ENCODE results near the gene TAS1R3. TPM values are rescaled to one million over a fixed set of nuclear protein-coding genes. Genes with fewer than 3 reads are reported as not detected.

The TAS1R3 gene
- total RNA-seq, 1 experiment from 2014 or later: 0.31 TPM

GRCh38 chr1:1358433-1359271, 27.6 kb downstream of the TAS1R3 start, which contains the start of gene MXRA8:
Gene MXRA8 (minus strand): TSS chr1:1358555. CDS start chr1:1358504, 51 bp downstream.
- in situ Hi-C loops (cut with HindIII; ENCODE audit: low pct_unique_long_range_greater_than_20kb, low sequenced_read_pairs): no loop called here
- H3K36me3 ChIP-seq (ENCODE audit: control insufficient read depth, insufficient read depth, low read length): no peaks in the 10 kb centered on the region
- peak within 1 kb of the TSS; percentile 93 for H3K27ac ChIP-seq (ENCODE audit: low read length)
- H3K27me3 ChIP-seq (ENCODE audit: control insufficient read depth, insufficient read depth, low read length): no peaks in the 10 kb centered on the region
- peak within 1 kb of the TSS; percentile 44 to 49 for H3K4me3 ChIP-seq (ENCODE audit: low read depth in 2 of 2, low read length in 2 of 2)
- no peak; the same call in 1 of the 2 replicates for TF ChIP-seq POLR2AphosphoS5 (IDR thresholded peaks at IDR 0.05; ENCODE audit: low read depth, low read length)
- intact Hi-C loops (cut with micrococcal nuclease; ENCODE audit: unreplicated experiment): no loop called here
- ChIA-PET POLR2A (interaction anchor here (0.6 to 0.7 kb wide), 2 partner anchors 64 to 954 kb away, joined by 3 to 13 read pairs; no protein-coding TSS in a partner anchor), CTCF (no interaction called here)
- H3K4me1 ChIP-seq (ENCODE audit: control insufficient read depth, insufficient read depth, low read length): peaks cover 62% of the 10 kb centered on the region
- H3K9me3 ChIP-seq (ENCODE audit: control insufficient read depth, insufficient read depth, low read depth, low read length): no peaks in the 10 kb centered on the region
- no TSS peak for BruUV-seq (replicated peaks)
- DNase-seq (ENCODE audit: low read depth, low spot score) (no peak), ATAC-seq (peak; percentile 15)

- BruUV-seq (replicated peaks): no TSS peak
- no peak overlapping the region for H3K4me3 ChIP-seq (ENCODE audit: low read depth in 2 of 2, low read length in 2 of 2)
Observed at GRCh38 chr1:1359308-1359663, 28.2 kb downstream of the TAS1R3 start.

DNA sequence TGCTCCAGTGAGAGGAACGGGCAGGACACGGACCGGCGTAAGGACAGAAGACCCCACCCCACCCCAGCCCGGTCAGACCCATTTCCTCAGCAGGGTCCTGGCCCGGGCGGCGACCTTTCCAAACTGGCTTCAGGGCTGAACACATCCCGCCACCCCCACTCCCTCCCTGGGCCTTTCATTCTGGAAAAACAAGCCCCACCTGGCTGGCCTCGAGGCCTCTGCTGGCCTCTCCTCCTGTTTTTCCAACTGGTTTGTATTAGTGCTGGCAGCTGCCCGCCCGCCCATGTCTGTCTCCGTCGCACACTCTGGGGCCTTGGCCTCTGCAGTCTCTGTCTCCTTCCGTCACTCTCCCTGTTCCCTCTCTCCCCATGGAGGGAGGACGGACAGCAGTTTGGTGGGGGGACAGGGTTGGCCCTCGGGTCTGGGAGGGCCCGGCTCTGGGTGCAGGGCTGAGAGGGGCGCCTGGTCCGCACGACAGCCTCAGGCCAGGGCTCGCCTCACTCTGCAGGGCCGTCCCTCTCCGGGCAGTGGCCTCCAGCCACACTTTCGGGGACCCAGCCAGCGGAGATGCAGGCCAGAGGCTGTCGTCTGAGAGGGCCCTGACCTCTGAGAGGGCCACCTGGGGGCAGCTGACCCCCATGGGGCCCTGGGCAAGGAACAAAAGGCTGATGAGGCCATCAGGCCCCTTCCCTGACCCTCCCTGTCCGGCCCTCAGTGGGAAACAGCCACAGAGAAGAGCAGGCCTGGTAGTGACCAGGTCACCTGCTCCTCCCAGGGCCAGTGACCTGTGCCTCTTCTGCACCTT, 28.8 kb downstream of the TAS1R3 start:
- CTCF ChIA-PET: no interaction called here
- BruUV-seq (replicated peaks): no TSS peak
- Histone ChIP-seq H3K4me3 (ENCODE audit: low read depth in 2 of 2, low read length in 2 of 2) (no peak overlapping the region), H3K27ac (ENCODE audit: low read length) (peak overlapping the region; percentile 93), H3K4me1 (ENCODE audit: control insufficient read depth, insufficient read depth, low read length) (peaks cover 57% of the 10 kb centered on the region), H3K36me3 (ENCODE audit: control insufficient read depth, insufficient read depth, low read length) (no peaks in the 10 kb centered on the region), H3K27me3 (ENCODE audit: control insufficient read depth, insufficient read depth, low read length) (no peaks in the 10 kb centered on the region), H3K9me3 (ENCODE audit: control insufficient read depth, insufficient read depth, low read depth, low read length) (no peaks in the 10 kb centered on the region)
- in situ Hi-C loops (cut with HindIII; ENCODE audit: low pct_unique_long_range_greater_than_20kb, low sequenced_read_pairs): no loop called here
- DNase-seq (ENCODE audit: low read depth, low spot score) (no peak), ATAC-seq (peak; percentile 13)
- POLR2A ChIA-PET: no interaction called here
- TF ChIP-seq CTCF (IDR thresholded peaks at IDR 0.05): no peak
- no peak for TF ChIP-seq TCF7L2 (IDR thresholded peaks at IDR 0.05; ENCODE audit: low read depth, low read length)
- TF ChIP-seq SIN3A (IDR thresholded peaks at IDR 0.05; ENCODE audit: borderline replicate concordance, insufficient read depth, low read depth, low read length): no peak
- no peak for TF ChIP-seq REST (IDR thresholded peaks at IDR 0.05; ENCODE audit: insufficient read depth in 1 of 2, low read depth in 2 of 2, low read length in 1 of 2)
- no peak for TF ChIP-seq POLR2AphosphoS5 (IDR thresholded peaks at IDR 0.05; ENCODE audit: low read depth, low read length)
- intact Hi-C loops (cut with micrococcal nuclease; ENCODE audit: unreplicated experiment): no loop called here

More at GRCh38 chr1:1359308-1359663, 28.2 kb downstream of the TAS1R3 start:
- TF ChIP-seq CTCF (IDR thresholded peaks at IDR 0.05): no peak
- no peak for TF ChIP-seq POLR2AphosphoS5 (IDR thresholded peaks at IDR 0.05; ENCODE audit: low read depth, low read length)
- intact Hi-C loops (cut with micrococcal nuclease; ENCODE audit: unreplicated experiment) (no loop called here), in situ Hi-C loops (cut with HindIII; ENCODE audit: low pct_unique_long_range_greater_than_20kb, low sequenced_read_pairs) (no loop called here)
- H3K9me3 ChIP-seq (ENCODE audit: control insufficient read depth, insufficient read depth, low read depth, low read length): no peaks in the 10 kb centered on the region
- POLR2A ChIA-PET: interaction anchor here (0.7 kb wide), 1 partner anchor 64 kb away, joined by 3 read pairs; no protein-coding TSS in a partner anchor
- ATAC-seq (no peak), DNase-seq (ENCODE audit: low read depth, low spot score) (no peak)
- CTCF ChIA-PET: no interaction called here
- no peaks in the 10 kb centered on the region for H3K27me3 ChIP-seq (ENCODE audit: control insufficient read depth, insufficient read depth, low read length)
- peaks cover 57% of the 10 kb centered on the region for H3K4me1 ChIP-seq (ENCODE audit: control insufficient read depth, insufficient read depth, low read length)
- H3K36me3 ChIP-seq (ENCODE audit: control insufficient read depth, insufficient read depth, low read length): no peaks in the 10 kb centered on the region
- H3K27ac ChIP-seq (ENCODE audit: low read length): peak overlapping the region; percentile 93
